Immature natural killer cell (primary cell): Measurements from ENCODE around the gene SS18L1. TPM values are rescaled to one million over a fixed set of nuclear protein-coding genes. Genes with fewer than 3 reads are reported as not detected.

Source experiments
- DNase-seq, 3 donors: peaks; one replicate each; pipeline ENCODE4 v3.0.0; 2022; ENCODE audit warnings: mixed read lengths in 1 of 3
- H3K27ac Mint-ChIP-seq, 6 donors: one replicate each; pipeline ENCODE4 v1.8.0; 2020; ENCODE audit warnings: mixed read lengths in 6 of 6, mild to moderate bottlenecking in 5 of 6, inconsistent platforms in 4 of 6, moderate library complexity in 3 of 6
- H3K27me3 Mint-ChIP-seq, 3 donors: one replicate each; pipeline ENCODE4 v1.8.0; 2020 to 2021; ENCODE audit warnings: low read depth in 3 of 3, mild to moderate bottlenecking in 3 of 3, mixed read lengths in 3 of 3, moderate library complexity in 3 of 3, inconsistent platforms in 1 of 3
- H3K36me3 Mint-ChIP-seq, 3 donors: one replicate each; pipeline ENCODE4 v1.8.0; 2020; ENCODE audit warnings: mixed read lengths in 3 of 3, inconsistent platforms in 2 of 3, mild to moderate bottlenecking in 2 of 3
- H3K4me1 Mint-ChIP-seq, 2 donors: one replicate each; pipeline ENCODE4 v1.8.0; 2020; ENCODE audit warnings: inconsistent platforms in 2 of 2, mild to moderate bottlenecking in 2 of 2, mixed read lengths in 2 of 2, moderate library complexity in 1 of 2
- H3K4me3 Mint-ChIP-seq, 5 donors: one replicate each; pipeline ENCODE4 v1.8.0; 2020; ENCODE audit warnings: mild to moderate bottlenecking in 5 of 5, mixed read lengths in 5 of 5, inconsistent platforms in 3 of 5, moderate library complexity in 3 of 5
- H3K9me3 Mint-ChIP-seq, 6 donors: one replicate each; pipeline ENCODE4 v1.8.0; 2020; ENCODE audit warnings: mild to moderate bottlenecking in 6 of 6, mixed read lengths in 6 of 6, inconsistent platforms in 4 of 6, moderate library complexity in 3 of 6
- polyA plus RNA-seq, 3 donors: library from polyadenylated mRNA; unstranded; fragments of 300-500 nt; fragmentation: Illumina TruSeq; gene quantifications; one replicate each; pipeline ENCODE4 v1.2.3, GENCODE V29; 2021

Gene SS18L1
- polyA plus RNA-seq, 3 donors from 2014 or later: 0.39 to 0.68 TPM; not detected in 1

GRCh38 chr20:62225026-62225425, 81.5 kb downstream of the SS18L1 start:
- Mint-ChIP-seq H3K4me1 (peaks cover 0 to 2% of the 10 kb centered on the region in 2 donors), H3K27ac (no peak overlapping the region), H3K27me3 (peaks cover 10 to 13% (median 11%) of the 10 kb centered on the region in 3 donors), H3K36me3 (no peaks in the 10 kb centered on the region), H3K9me3 (no peaks in the 10 kb centered on the region), H3K4me3 (no peak overlapping the region)
- no peak for DNase-seq

GRCh38 chr20:62225820-62226635, 82.5 kb downstream of the SS18L1 start:
- H3K36me3 Mint-ChIP-seq: no peaks in the 10 kb centered on the region
- DNase-seq: no peak
- no peak overlapping the region for H3K4me3 Mint-ChIP-seq
- H3K9me3 Mint-ChIP-seq: no peaks in the 10 kb centered on the region
- H3K4me1 Mint-ChIP-seq: peaks cover 0 to under 1% of the 10 kb centered on the region in 2 donors
- peaks cover 10 to 12% (median 10%) of the 10 kb centered on the region in 3 donors for H3K27me3 Mint-ChIP-seq
- H3K27ac Mint-ChIP-seq: no peak overlapping the region

- H3K27me3 Mint-ChIP-seq: peaks cover 5 to 12% (median 7%) of the 10 kb centered on the region in 3 donors
- no peaks in the 10 kb centered on the region for H3K9me3 Mint-ChIP-seq
- H3K27ac Mint-ChIP-seq: no peak overlapping the region
- H3K36me3 Mint-ChIP-seq: no peaks in the 10 kb centered on the region
- H3K4me1 Mint-ChIP-seq: no peaks in the 10 kb centered on the region
- no peak overlapping the region for H3K4me3 Mint-ChIP-seq
- no peak for DNase-seq
Observed at GRCh38 chr20:62226707-62227590, 83.4 kb downstream of the SS18L1 start.

- no peaks in the 10 kb centered on the region for H3K9me3 Mint-ChIP-seq
- H3K4me1 Mint-ChIP-seq: no peaks in the 10 kb centered on the region
- peaks cover 5 to 12% (median 7%) of the 10 kb centered on the region in 3 donors for H3K27me3 Mint-ChIP-seq
- H3K27ac Mint-ChIP-seq: no peak overlapping the region
- no peak for DNase-seq
- H3K36me3 Mint-ChIP-seq: no peaks in the 10 kb centered on the region
- no peak overlapping the region for H3K4me3 Mint-ChIP-seq
Observed at GRCh38 chr20:62227591-62227976, 84.0 kb downstream of the SS18L1 start.

- H3K4me3 Mint-ChIP-seq: no peak overlapping the region
Observed at GRCh38 chr20:62227977-62228958, 84.7 kb downstream of the SS18L1 start.

GRCh38 chr20:62228982-62229545, 85.5 kb downstream of the SS18L1 start:
- DNase-seq: no peak
- peaks cover 4 to 10% (median 5%) of the 10 kb centered on the region in 3 donors for H3K27me3 Mint-ChIP-seq
- no peak overlapping the region for H3K27ac Mint-ChIP-seq

More at GRCh38 chr20:62227977-62228958, 84.7 kb downstream of the SS18L1 start:
- no peaks in the 10 kb centered on the region for H3K9me3 Mint-ChIP-seq
- DNase-seq: no peak
- no peak overlapping the region for H3K27ac Mint-ChIP-seq
- no peaks in the 10 kb centered on the region for H3K4me1 Mint-ChIP-seq
- H3K36me3 Mint-ChIP-seq: no peaks in the 10 kb centered on the region
- peaks cover 4 to 10% (median 5%) of the 10 kb centered on the region in 3 donors for H3K27me3 Mint-ChIP-seq

GRCh38 chr20:62229667-62230066, 86.1 kb downstream of the SS18L1 start:
- H3K4me1 Mint-ChIP-seq: no peaks in the 10 kb centered on the region
- H3K4me3 Mint-ChIP-seq: no peak overlapping the region
- no peak overlapping the region for H3K27ac Mint-ChIP-seq
- no peaks in the 10 kb centered on the region for H3K9me3 Mint-ChIP-seq
- no peaks in the 10 kb centered on the region for H3K36me3 Mint-ChIP-seq
- no peak for DNase-seq
- H3K27me3 Mint-ChIP-seq: peaks cover 4 to 8% (median 5%) of the 10 kb centered on the region in 3 donors

More at GRCh38 chr20:62228982-62229545, 85.5 kb downstream of the SS18L1 start:
- Mint-ChIP-seq H3K9me3 (no peaks in the 10 kb centered on the region), H3K4me3 (no peak overlapping the region), H3K36me3 (no peaks in the 10 kb centered on the region), H3K4me1 (no peaks in the 10 kb centered on the region)

GRCh38 chr20:62230276-62230675, 86.7 kb downstream of the SS18L1 start:
- H3K4me1 Mint-ChIP-seq: no peaks in the 10 kb centered on the region
- no peak overlapping the region for H3K27ac Mint-ChIP-seq
- H3K9me3 Mint-ChIP-seq: no peaks in the 10 kb centered on the region
- H3K36me3 Mint-ChIP-seq: no peaks in the 10 kb centered on the region
- H3K4me3 Mint-ChIP-seq: no peak overlapping the region
- H3K27me3 Mint-ChIP-seq: peaks cover 2 to 6% (median 3%) of the 10 kb centered on the region in 3 donors
- DNase-seq: no peak

- no peaks in the 10 kb centered on the region for H3K36me3 Mint-ChIP-seq
- DNase-seq: no peak
- no peaks in the 10 kb centered on the region for H3K4me1 Mint-ChIP-seq
- H3K27ac Mint-ChIP-seq: no peak overlapping the region
- no peak overlapping the region for H3K4me3 Mint-ChIP-seq
- H3K27me3 Mint-ChIP-seq: peaks cover 0 to 3% (median 2%) of the 10 kb centered on the region in 3 donors
- H3K9me3 Mint-ChIP-seq: no peaks in the 10 kb centered on the region
Observed at GRCh38 chr20:62230696-62231095, 87.1 kb downstream of the SS18L1 start.

- no peak overlapping the region for H3K4me3 Mint-ChIP-seq
- no peaks in the 10 kb centered on the region for H3K4me1 Mint-ChIP-seq
- no peak for DNase-seq
- H3K36me3 Mint-ChIP-seq: no peaks in the 10 kb centered on the region
- peaks cover 0 to 3% (median 0%) of the 10 kb centered on the region in 3 donors for H3K27me3 Mint-ChIP-seq
- no peak overlapping the region for H3K27ac Mint-ChIP-seq
- no peaks in the 10 kb centered on the region for H3K9me3 Mint-ChIP-seq
Observed at GRCh38 chr20:62231292-62231691, 87.7 kb downstream of the SS18L1 start.
